K562 (cell line): Measurements from ENCODE around the gene SAMM50. TPM values are rescaled to one million over a fixed set of nuclear protein-coding genes. Genes with fewer than 3 reads are reported as not detected.

ENCODE experiments used
- DPF2 ChIP-seq: fragments of 450-650 bp; IDR thresholded peaks from 2 replicates; pipeline ENCODE4 v1.6.1; 2016
- E2F8 ChIP-seq: fragments of 450-650 bp; IDR thresholded peaks from 2 replicates; pipeline ENCODE4 v1.7.1; 2018; ENCODE audit warnings: mild to moderate bottlenecking, low read depth; ENCODE audit not compliant: partially characterized antibody
- ELF2 ChIP-seq: fragments of 250-450 bp; sonication (Bioruptor Pico); IDR thresholded peaks from 2 replicates; pipeline ENCODE4 v1.5.0; 2021; ENCODE audit warnings: mild to moderate bottlenecking
- ILF3 ChIP-seq: fragments of 450-650 bp; IDR thresholded peaks from 2 replicates; pipeline ENCODE4 v1.6.1; 2018; ENCODE audit warnings: antibody characterized with exemption, mild to moderate bottlenecking, moderate library complexity, borderline replicate concordance
- MXD1 ChIP-seq: fragments of 250-450 bp; sonication (Bioruptor Pico); IDR thresholded peaks from 2 replicates; pipeline ENCODE4 v1.8.0; 2021; ENCODE audit warnings: borderline replicate concordance, mild to moderate bottlenecking, moderate library complexity; ENCODE audit not compliant: poor library complexity, severe bottlenecking
- RBFOX2 ChIP-seq: fragments of 200-400 bp; formaldehyde crosslinking; IDR thresholded peaks from 2 replicates; pipeline ENCODE4 v1.6.1; 2017; ENCODE audit warnings: low read depth, mild to moderate bottlenecking, low read length, moderate library complexity
- TFAP4 ChIP-seq: sonication (generic); formaldehyde crosslinking; IDR thresholded peaks from 2 replicates; pipeline ENCODE4 v1.8.0; 2022; ENCODE audit warnings: missing genetic modification reagents, mild to moderate bottlenecking, moderate library complexity, borderline replicate concordance
- YY1 ChIP-seq, 3 experiments: IDR thresholded peaks; 2 replicates each; pipeline ENCODE4 v1.6.1; 2011; ENCODE audit warnings: low read length in 2 of 3, mild to moderate bottlenecking in 2 of 3, moderate library complexity in 2 of 3, borderline replicate concordance in 1 of 3, control low read depth in 1 of 3, low read depth in 1 of 3; ENCODE audit not compliant: insufficient read depth in 3 of 3, insufficient replicate concordance in 2 of 3, control insufficient read depth in 1 of 3, insufficient read length in 1 of 3; ENCODE audit errors: extremely low read depth in 1 of 3
- ZNF175 ChIP-seq: fragments of 200-800 bp; sonication (Bioruptor generic); IDR thresholded peaks from 2 replicates; pipeline ENCODE4 v1.6.1; 2016; ENCODE audit warnings: low read depth, mild to moderate bottlenecking, missing genetic modification characterization, missing compliant biosample characterization
- ZNF24 ChIP-seq: fragments of 450-650 bp; IDR thresholded peaks from 2 replicates; pipeline ENCODE4 v1.6.1; 2016
- ZNF311 ChIP-seq: fragments of 250-450 bp; sonication (Bioruptor Pico); IDR thresholded peaks from 2 replicates; pipeline ENCODE4 v1.4.0; 2020; ENCODE audit warnings: mild to moderate bottlenecking, moderate library complexity
- ZNF347 ChIP-seq: fragments of 450-650 bp; formaldehyde crosslinking; IDR thresholded peaks from 2 replicates; pipeline ENCODE4 v1.4.0; 2020; ENCODE audit warnings: low read depth, mild to moderate bottlenecking, moderate library complexity
- ZNF639 ChIP-seq, 2 experiments: fragments of 200-800 bp in 1 of 2; sonication (Bioruptor generic) in 1 of 2; sonication (generic) in 1 of 2; formaldehyde crosslinking in 1 of 2; IDR thresholded peaks in 1 of 2; conservative IDR thresholded peaks in 1 of 2; 2 replicates each; pipeline versions ENCODE4 v1.5.0 to v1.6.1; 2016 to 2020; ENCODE audit warnings: missing compliant biosample characterization in 1 of 2, missing genetic modification characterization in 1 of 2, missing genetic modification reagents in 1 of 2
- polyA plus RNA-seq, 8 experiments: library from polyadenylated mRNA; depleted of rRNA in 4 of 8; stranded (reverse) in 5 of 8; unstranded in 3 of 8; fragments of >200 nt; fragmentation: Nextera tagmentation in 2 of 8; fragmentation: Illumina TruSeq in 1 of 8; extraction: Ambion mirVana in 2 of 8; extraction: Trizol in 1 of 8; gene quantifications; 2 replicates each; pipeline versions ENCODE4 v1.2.1 to v1.2.3, GENCODE V29; 2011 to 2014; ENCODE audit warnings: inconsistent platforms in 1 of 8, missing spikeins in 1 of 8
- total RNA-seq, 7 experiments: library from RNA; depleted of rRNA in 6 of 7; stranded (reverse); fragments of >200 nt in 6 of 7; fragmentation: Illumina TruSeq in 2 of 7; extraction: Trizol in 2 of 7; gene quantifications; 2 replicates each; pipeline versions ENCODE4 v1.2.1 to v1.2.3, GENCODE V29; 2011 to 2021; ENCODE audit warnings: low replicate concordance in 1 of 7
- TF ChIP-seq, protein P1 (sequence below): fragments of 450-650 bp; IDR thresholded peaks from 2 replicates; pipeline ENCODE4 v1.6.1; 2017; ENCODE audit warnings: antibody characterized with exemption, mild to moderate bottlenecking

The SAMM50 gene
- total and polyA plus RNA-seq, 9 of the 15 experiments (the other 6 are each of a cell fraction or from before 2014, with no cell fraction given): 14.6 to 49.3 (median 38.1) TPM

- peak in 2 of 3 experiments; percentile 23 to 46 for TF ChIP-seq YY1 (IDR thresholded peaks at IDR 0.05; ENCODE audit: borderline replicate concordance in 1 of 3, control insufficient read depth in 1 of 3, extremely low read depth in 1 of 3, insufficient read depth in 3 of 3, insufficient read length in 1 of 3, insufficient replicate concordance in 2 of 3, low read depth in 1 of 3, low read length in 2 of 3)
- TF ChIP-seq ZNF639 (CRISPR knock-in tag; conservative IDR thresholded peaks at IDR 0.05 in 1 of 2, IDR thresholded peaks at IDR 0.05 in 1 of 2): peak in 1 of 2 experiments; percentile 70; a peak in 1 of 4 replicates
- no peak for TF ChIP-seq E2F8
- TF ChIP-seq DPF2: no peak
- no peak for TF ChIP-seq ILF3
- peak; percentile 71 for TF ChIP-seq RBFOX2
- peak; percentile 36 for TF ChIP-seq MXD1
- no peak for TF ChIP-seq ZNF347
- TF ChIP-seq, protein P1, sequence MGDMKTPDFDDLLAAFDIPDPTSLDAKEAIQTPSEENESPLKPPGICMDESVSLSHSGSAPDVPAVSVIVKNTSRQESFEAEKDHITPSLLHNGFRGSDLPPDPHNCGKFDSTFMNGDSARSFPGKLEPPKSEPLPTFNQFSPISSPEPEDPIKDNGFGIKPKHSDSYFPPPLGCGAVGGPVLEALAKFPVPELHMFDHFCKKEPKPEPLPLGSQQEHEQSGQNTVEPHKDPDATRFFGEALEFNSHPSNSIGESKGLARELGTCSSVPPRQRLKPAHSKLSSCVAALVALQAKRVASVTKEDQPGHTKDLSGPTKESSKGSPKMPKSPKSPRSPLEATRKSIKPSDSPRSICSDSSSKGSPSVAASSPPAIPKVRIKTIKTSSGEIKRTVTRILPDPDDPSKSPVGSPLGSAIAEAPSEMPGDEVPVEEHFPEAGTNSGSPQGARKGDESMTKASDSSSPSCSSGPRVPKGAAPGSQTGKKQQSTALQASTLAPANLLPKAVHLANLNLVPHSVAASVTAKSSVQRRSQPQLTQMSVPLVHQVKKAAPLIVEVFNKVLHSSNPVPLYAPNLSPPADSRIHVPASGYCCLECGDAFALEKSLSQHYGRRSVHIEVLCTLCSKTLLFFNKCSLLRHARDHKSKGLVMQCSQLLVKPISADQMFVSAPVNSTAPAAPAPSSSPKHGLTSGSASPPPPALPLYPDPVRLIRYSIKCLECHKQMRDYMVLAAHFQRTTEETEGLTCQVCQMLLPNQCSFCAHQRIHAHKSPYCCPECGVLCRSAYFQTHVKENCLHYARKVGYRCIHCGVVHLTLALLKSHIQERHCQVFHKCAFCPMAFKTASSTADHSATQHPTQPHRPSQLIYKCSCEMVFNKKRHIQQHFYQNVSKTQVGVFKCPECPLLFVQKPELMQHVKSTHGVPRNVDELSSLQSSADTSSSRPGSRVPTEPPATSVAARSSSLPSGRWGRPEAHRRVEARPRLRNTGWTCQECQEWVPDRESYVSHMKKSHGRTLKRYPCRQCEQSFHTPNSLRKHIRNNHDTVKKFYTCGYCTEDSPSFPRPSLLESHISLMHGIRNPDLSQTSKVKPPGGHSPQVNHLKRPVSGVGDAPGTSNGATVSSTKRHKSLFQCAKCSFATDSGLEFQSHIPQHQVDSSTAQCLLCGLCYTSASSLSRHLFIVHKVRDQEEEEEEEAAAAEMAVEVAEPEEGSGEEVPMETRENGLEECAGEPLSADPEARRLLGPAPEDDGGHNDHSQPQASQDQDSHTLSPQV: peak; percentile 75; the same call in 1 of the 2 replicates
- 0 out of 2 replicates have a peak, but pooled peaks have one; percentile 28 for TF ChIP-seq ZNF175 (CRISPR knock-in tag)
- TF ChIP-seq ELF2 (CRISPR knock-in tag): no peak
- no peak for TF ChIP-seq ZNF311 (CRISPR knock-in tag)
- TF ChIP-seq TFAP4: 0 out of 2 replicates have a peak, but pooled peaks have one; percentile 37
- TF ChIP-seq ZNF24: no peak
Measured at GRCh38 chr22:44023404-44024287, 68.4 kb downstream of the SAMM50 start (continued).
